Erythroblast (primary cell): Measurements from ENCODE around the gene FPGS.

ENCODE experiments used
- GATA1 ChIP-seq: IDR thresholded peaks from 2 replicates; pipeline ENCODE4 v1.6.1; 2011; ENCODE audit warnings: low read depth, mild to moderate bottlenecking, control low read depth, low read length, moderate library complexity
- POLR2A ChIP-seq: IDR thresholded peaks from 2 replicates; pipeline ENCODE4 v1.6.1; 2011; ENCODE audit warnings: mild to moderate bottlenecking, low read length

DNA sequence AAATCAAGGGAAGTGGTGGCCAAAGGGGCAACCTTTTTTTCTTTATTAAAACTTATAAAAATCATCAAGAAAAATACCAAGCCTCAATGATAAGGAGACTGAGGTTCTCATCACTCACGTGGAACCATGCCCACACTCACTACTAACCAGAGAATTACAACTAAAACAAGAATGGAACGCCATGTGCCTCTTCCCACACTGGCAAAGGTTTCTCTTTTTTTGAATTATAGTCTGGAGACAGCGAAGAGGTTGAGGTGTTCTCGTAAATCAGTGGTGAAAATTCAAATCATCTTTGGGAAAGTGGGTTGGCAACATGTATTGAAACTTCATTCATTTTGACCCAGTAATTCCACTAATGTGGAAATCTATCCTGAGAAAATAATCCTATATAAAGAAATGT is 19.4 kb downstream of the FPGS start:
- no peak for TF ChIP-seq POLR2A
- no peak for TF ChIP-seq GATA1
